Adrenal gland (tissue), 12 donors: ENCODE measurements around the gene NEU2. TPM values are rescaled to one million over a fixed set of nuclear protein-coding genes. Genes with fewer than 3 reads are reported as not detected.
"Not testable (repeated sequence)": the region's sequence is repeated elsewhere in the genome, so short reads cannot be mapped to it uniquely, and the experiment has no call there.

ENCODE experiments used
- DNase-seq, 7 donors: peaks; one replicate each; pipeline ENCODE4 v3.0.0-alpha.2; 2019 to 2020
- H3K27ac ChIP-seq, 5 donors: fragments of 200-600 bp; sonication (generic) in 4 of 5; 1 replicate in 3 of 5; 2 replicates in 2 of 5; pipeline versions ENCODE4 v1.5.1 to v1.8.0; 2016 to 2020; ENCODE audit warnings: mild to moderate bottlenecking in 1 of 5
- H3K27me3 ChIP-seq: fragments of 200-600 bp; 2 replicates; pipeline ENCODE4 v1.8.0; 2021
- H3K36me3 ChIP-seq, 2 donors: fragments of 200-600 bp; replicated peaks in 1 of 2; 1 replicate in 1 of 2; 2 replicates in 1 of 2; pipeline versions ENCODE4 v1.5.1 to v1.8.0; 2018 to 2022
- H3K4me1 ChIP-seq, 2 donors: fragments of 200-600 bp; replicated peaks in 1 of 2; 1 replicate in 1 of 2; 2 replicates in 1 of 2; pipeline versions ENCODE4 v1.5.1 to v1.8.0; 2018 to 2021
- H3K4me3 ChIP-seq, 4 donors: fragments of 200-600 bp; sonication (generic) in 3 of 4; one replicate each; pipeline ENCODE4 v1.5.1; 2016 to 2018
- H3K9me3 ChIP-seq, 3 donors: fragments of 200-600 bp; sonication (generic) in 1 of 3; replicated peaks in 1 of 3; 1 replicate in 2 of 3; 2 replicates in 1 of 3; pipeline versions ENCODE4 v1.5.1 to v1.8.0; 2016 to 2021
- POLR2A ChIP-seq, 2 donors: fragments of 450-650 bp; IDR thresholded peaks; one replicate each; pipeline ENCODE4 v1.6.1; 2017; ENCODE audit warnings: antibody characterized with exemption in 2 of 2, mild to moderate bottlenecking in 2 of 2, moderate library complexity in 1 of 2
- WGBS, 4 donors: extraction: QIAGEN DNeasy Blood & Tissue Kit in 2 of 4; methylation state at CpG; one replicate each; pipeline versions ENCODE4 v1.1.5 to v1.1.7; 2013 to 2017; 5-methylcytosine and 5-hydroxymethylcytosine counted together
- intact Hi-C, 2 donors: fragments of 100-400 bp; cut with DNase I; formaldehyde crosslinking; loops; one replicate each; pipeline versions ENCODE4 v1.14.1 to v1.15.0; 2022 to 2023
- polyA plus RNA-seq, 3 donors: library from polyadenylated mRNA; stranded (reverse); fragments of 200-250 nt in 2 of 3; fragments of 350-450 nt in 1 of 3; fragmentation: Illumina TruSeq in 1 of 3; extraction: RNeasy Lipid Tissue Mini Kit (QIAGEN cat#74804) in 1 of 3; gene quantifications; one replicate each; pipeline ENCODE4 v1.2.3, GENCODE V29; 2013 to 2014
- total RNA-seq, 9 donors: library from RNA; depleted of rRNA in 4 of 9; stranded (reverse); fragments of >200 nt in 4 of 9; fragments of 120-200 nt in 1 of 9; fragmentation: NEBNext Ultra II Directional in 1 of 9; extraction: Animal tissue kit (Norgen Biotek cat#: 25700) in 1 of 9; gene quantifications; one replicate each; pipeline versions ENCODE4 v1.1.0 to v1.2.4, GENCODE V29; 2013 to 2023
- TF ChIP-seq, protein P1 (sequence below), 6 experiments: fragments of 450-650 bp in 4 of 6; fragments of 200-600 bp in 2 of 6; sonication (generic) in 1 of 6; IDR thresholded peaks; 1 replicate in 5 of 6; 2 replicates in 1 of 6; pipeline versions ENCODE4 v1.5.1 to v1.8.0; 2016 to 2021; ENCODE audit warnings: antibody characterized with exemption in 6 of 6, mild to moderate bottlenecking in 2 of 6, moderate library complexity in 1 of 6
- donor health status: healthy with polysubstance abuse.
- donor health status: Bipolar disorder and iron deficiency.
- donor health status: DM: yes; HTN: yes; CAD: no.
- donor health status: DM: no; HTN: no; CAD: no.
- donor health status: DM: no; HTN: no; CAD: no.
- donor health status: DM: yes; HTN: yes; CAD: no.

The NEU2 gene
- total and polyA plus RNA-seq, 12 donors, result not detected

GRCh38 chr2:233013650-233014049, 18.8 kb upstream of the NEU2 start:
- Histone ChIP-seq H3K9me3 (no peaks in the 10 kb centered on the region), H3K27ac (no peak overlapping the region), H3K27me3 (no peaks in the 10 kb centered on the region), H3K4me1 (no peaks in the 10 kb centered on the region), H3K4me3 (no peak overlapping the region), H3K36me3 (no peaks in the 10 kb centered on the region)
- DNase-seq, result no peak
- 84 to 100% (median 90%) methylated on average over 1 of the region's 1 CpG for WGBS, 4 donors
- intact Hi-C loops, result no loop called here
- TF ChIP-seq, protein P1, sequence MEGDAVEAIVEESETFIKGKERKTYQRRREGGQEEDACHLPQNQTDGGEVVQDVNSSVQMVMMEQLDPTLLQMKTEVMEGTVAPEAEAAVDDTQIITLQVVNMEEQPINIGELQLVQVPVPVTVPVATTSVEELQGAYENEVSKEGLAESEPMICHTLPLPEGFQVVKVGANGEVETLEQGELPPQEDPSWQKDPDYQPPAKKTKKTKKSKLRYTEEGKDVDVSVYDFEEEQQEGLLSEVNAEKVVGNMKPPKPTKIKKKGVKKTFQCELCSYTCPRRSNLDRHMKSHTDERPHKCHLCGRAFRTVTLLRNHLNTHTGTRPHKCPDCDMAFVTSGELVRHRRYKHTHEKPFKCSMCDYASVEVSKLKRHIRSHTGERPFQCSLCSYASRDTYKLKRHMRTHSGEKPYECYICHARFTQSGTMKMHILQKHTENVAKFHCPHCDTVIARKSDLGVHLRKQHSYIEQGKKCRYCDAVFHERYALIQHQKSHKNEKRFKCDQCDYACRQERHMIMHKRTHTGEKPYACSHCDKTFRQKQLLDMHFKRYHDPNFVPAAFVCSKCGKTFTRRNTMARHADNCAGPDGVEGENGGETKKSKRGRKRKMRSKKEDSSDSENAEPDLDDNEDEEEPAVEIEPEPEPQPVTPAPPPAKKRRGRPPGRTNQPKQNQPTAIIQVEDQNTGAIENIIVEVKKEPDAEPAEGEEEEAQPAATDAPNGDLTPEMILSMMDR (IDR thresholded peaks at IDR 0.05), result no peak
- TF ChIP-seq POLR2A (IDR thresholded peaks at IDR 0.05), result no peak

- H3K4me3 ChIP-seq, result no peak overlapping the region
- no peaks in the 10 kb centered on the region for H3K9me3 ChIP-seq
- H3K36me3 ChIP-seq, result no peaks in the 10 kb centered on the region
- TF ChIP-seq POLR2A (IDR thresholded peaks at IDR 0.05), result no peak
- TF ChIP-seq, protein P1 (IDR thresholded peaks at IDR 0.05), result no peak
- 92 to 100% (median 96%) methylated on average over 1 of the region's 1 CpG for WGBS, 4 donors
- no peaks in the 10 kb centered on the region for H3K27me3 ChIP-seq
- H3K4me1 ChIP-seq, result no peaks in the 10 kb centered on the region
- intact Hi-C loops, result no loop called here
- no peak for DNase-seq
- no peak overlapping the region for H3K27ac ChIP-seq
Observed at GRCh38 chr2:233015019-233015645, 17.3 kb upstream of the NEU2 start.

DNA sequence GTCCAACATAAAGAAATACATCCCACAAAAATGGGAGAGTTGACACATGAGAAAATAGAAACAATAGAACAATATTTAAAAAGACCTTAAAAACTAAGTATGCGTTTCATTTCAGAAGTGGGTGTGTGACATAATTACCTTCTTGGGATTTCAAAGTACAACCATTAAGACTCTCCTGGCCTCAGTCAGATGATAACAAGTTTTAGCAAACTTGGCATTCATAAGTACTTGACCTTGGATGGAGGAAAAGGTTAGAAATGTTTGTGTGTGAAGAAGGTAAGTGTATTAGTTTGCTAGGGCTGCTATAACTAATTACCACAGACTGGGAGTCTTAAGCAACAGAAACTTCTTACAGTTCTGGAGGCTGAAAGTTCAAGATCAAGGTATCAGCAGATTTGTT, 14.5 kb upstream of the NEU2 start:
- intact Hi-C loops, result no loop called here
- no peaks in the 10 kb centered on the region for H3K27me3 ChIP-seq
- TF ChIP-seq POLR2A (IDR thresholded peaks at IDR 0.05), result no peak
- TF ChIP-seq, protein P1 (IDR thresholded peaks at IDR 0.05), result no peak
- no peak overlapping the region for H3K27ac ChIP-seq
- no peaks in the 10 kb centered on the region for H3K36me3 ChIP-seq
- H3K4me3 ChIP-seq, result no peak overlapping the region
- WGBS, 4 donors, result 89 to 97% (median 96%) methylated on average over 1 of the region's 1 CpG
- no peaks in the 10 kb centered on the region for H3K4me1 ChIP-seq
- H3K9me3 ChIP-seq, result no peaks in the 10 kb centered on the region
- no peak for DNase-seq

GRCh38 chr2:233019610-233020009, 12.9 kb upstream of the NEU2 start:
- not testable (repeated sequence) for H3K9me3 ChIP-seq, H3K4me3 ChIP-seq, DNase-seq, H3K36me3 ChIP-seq, H3K27me3 ChIP-seq, H3K4me1 ChIP-seq, H3K27ac ChIP-seq
- intact Hi-C loops, result loop anchor here in 1 of 2 donors (10.0 kb wide), 1 partner anchor 165 kb away; no protein-coding TSS in a partner anchor
- 87 to 96% (median 93%) methylated on average over 4 of the region's 4 CpGs for WGBS, 4 donors

DNA sequence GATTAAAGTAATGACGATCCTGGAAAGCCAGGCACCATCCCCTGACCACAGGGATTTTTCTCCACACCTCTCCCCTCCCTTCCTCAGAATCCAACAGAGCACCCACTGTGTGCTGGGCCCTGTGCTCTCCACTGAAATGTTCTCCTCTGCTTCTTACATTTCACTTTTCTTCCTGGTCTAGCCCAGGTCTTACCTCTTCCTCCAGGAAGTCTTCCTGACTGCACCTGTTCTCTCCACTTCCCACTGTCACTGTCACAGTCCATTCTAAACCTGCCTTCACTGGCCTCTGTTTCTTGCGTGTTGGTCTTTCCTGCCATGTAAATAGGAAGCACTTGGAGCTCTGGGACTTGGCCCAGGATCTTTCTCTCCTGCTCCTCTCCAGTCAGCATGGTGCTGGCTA, 12.0 kb upstream of the NEU2 start:
- no peak overlapping the region for H3K4me3 ChIP-seq
- H3K27ac ChIP-seq, result no peak overlapping the region
- no peaks in the 10 kb centered on the region for H3K4me1 ChIP-seq
- H3K36me3 ChIP-seq, result no peaks in the 10 kb centered on the region
- H3K27me3 ChIP-seq, result no peaks in the 10 kb centered on the region
- 77 to 94% (median 81%) methylated on average over 2 of the region's 2 CpGs for WGBS, 4 donors
- no peak for DNase-seq
- TF ChIP-seq, protein P1 (IDR thresholded peaks at IDR 0.05), result no peak
- TF ChIP-seq POLR2A (IDR thresholded peaks at IDR 0.05), result no peak
- no peaks in the 10 kb centered on the region for H3K9me3 ChIP-seq
- intact Hi-C loops, result loop anchor here in 1 of 2 donors (10.0 kb wide), 1 partner anchor 166 kb away; no protein-coding TSS in a partner anchor
